H1 (cell line): ENCODE results near the gene ALLC. TPM values are rescaled to one million over a fixed set of nuclear protein-coding genes. Genes with fewer than 3 reads are reported as not detected.

Source experiments
- CTCF ChIA-PET: fragments of 300-600 bp; sonication (Branson Sonifier 250); formaldehyde crosslinking; loops from one replicate; lab custom pipeline; 2021; ENCODE audit not compliant: partially characterized antibody; lab: Charles Lee
- POLR2A ChIA-PET: fragments of 300-600 bp; sonication (Branson Sonifier 250); formaldehyde crosslinking; loops from one replicate; lab custom pipeline; 2021; ENCODE audit warnings: inconsistent platforms; ENCODE audit not compliant: partially characterized antibody; lab: Charles Lee
- DNase-seq, 2 experiments: peaks; one replicate each; pipeline versions ENCODE4 v3.0.0 to v3.0.0-alpha.2; 2010 to 2022; ENCODE audit warnings: low spot score in 2 of 2, low read depth in 1 of 2, mixed read lengths in 1 of 2
- FAIRE-seq: peaks from 2 replicates; lab custom pipeline; 2011; peaks lifted over from hg19 to GRCh38; lab: Jason Lieb, UNC
- H2AFZ ChIP-seq: 2 replicates; pipeline ENCODE4 v1.8.1; 2012; ENCODE audit warnings: low read length, inconsistent platforms
- H2AK5ac ChIP-seq: 2 replicates; pipeline ENCODE4 v1.6.1; 2013; ENCODE audit warnings: low read depth, low read length
- H2BK120ac ChIP-seq: replicated peaks from 2 replicates; pipeline ENCODE3; 2013; ENCODE audit warnings: low read depth, low read length, inconsistent platforms
- H2BK12ac ChIP-seq: 2 replicates; pipeline ENCODE4 v1.6.1; 2013; ENCODE audit warnings: low read depth, low read length
- H2BK15ac ChIP-seq: 2 replicates; pipeline ENCODE4 v1.6.1; 2013; ENCODE audit warnings: low read length
- H2BK20ac ChIP-seq: 2 replicates; pipeline ENCODE4 v1.6.1; 2013; ENCODE audit warnings: low read length
- H2BK5ac ChIP-seq: 2 replicates; pipeline ENCODE4 v1.6.1; 2013; ENCODE audit warnings: low read depth, low read length
- H3K14ac ChIP-seq: 2 replicates; pipeline ENCODE4 v1.6.1; 2013; ENCODE audit warnings: inconsistent platforms; ENCODE audit not compliant: insufficient read length
- H3K18ac ChIP-seq: 2 replicates; pipeline ENCODE4 v1.6.1; 2013; ENCODE audit warnings: low read length; ENCODE audit errors: extremely low read depth
- H3K23ac ChIP-seq: 2 replicates; pipeline ENCODE4 v1.6.1; 2013; ENCODE audit warnings: inconsistent platforms; ENCODE audit not compliant: insufficient read length
- H3K23me2 ChIP-seq: 2 replicates; pipeline ENCODE4 v1.6.1; 2013; ENCODE audit warnings: low read depth, low read length
- H3K27ac ChIP-seq: 2 replicates; pipeline ENCODE4 v1.6.1; 2011; ENCODE audit warnings: low read depth, low read length, inconsistent platforms
- H3K27me3 ChIP-seq, 4 experiments: replicated peaks in 1 of 4; 1 replicate in 1 of 4; 2 replicates in 3 of 4; pipeline versions ENCODE4 v1.6.1 to v1.8.1; 2011 to 2013; ENCODE audit warnings: low read length in 3 of 4, mild to moderate bottlenecking in 3 of 4, inconsistent platforms in 2 of 4, mixed read lengths in 2 of 4, moderate library complexity in 1 of 4; ENCODE audit not compliant: control insufficient read depth in 3 of 4, insufficient read depth in 3 of 4; ENCODE audit errors: extremely low read depth in 1 of 4
- H3K36me3 ChIP-seq, 4 experiments: 2 replicates each; pipeline versions ENCODE4 v1.6.1 to v1.8.1; 2011 to 2013; ENCODE audit warnings: mild to moderate bottlenecking in 4 of 4, low read length in 3 of 4, moderate library complexity in 2 of 4, control low read depth in 1 of 4, inconsistent platforms in 1 of 4; ENCODE audit not compliant: insufficient read depth in 4 of 4, control insufficient read depth in 2 of 4
- H3K4ac ChIP-seq: replicated peaks from 2 replicates; pipeline ENCODE3; 2013; ENCODE audit warnings: low read length, low read depth, mixed read lengths, inconsistent platforms; ENCODE audit not compliant: insufficient read length
- H3K4me1 ChIP-seq, 4 experiments: replicated peaks in 1 of 4; 1 replicate in 1 of 4; 2 replicates in 3 of 4; pipeline versions ENCODE4 v1.6.1 to v1.8.1; 2011 to 2013; ENCODE audit warnings: low read length in 3 of 4, inconsistent platforms in 2 of 4, mixed read lengths in 1 of 4; ENCODE audit not compliant: insufficient read depth in 4 of 4, control insufficient read depth in 3 of 4
- H3K4me2 ChIP-seq, 2 experiments: 2 replicates each; pipeline versions ENCODE4 v1.6.1 to v1.8.1; 2011 to 2013; ENCODE audit warnings: low read depth in 2 of 2, low read length in 2 of 2, control low read depth in 1 of 2, inconsistent platforms in 1 of 2, mild to moderate bottlenecking in 1 of 2; ENCODE audit not compliant: insufficient read depth in 1 of 2
- H3K4me3 ChIP-seq, 4 experiments: fragments of 200-600, 300-600 bp in 1 of 4; sonication (generic), shearing (Covaris generic), sonication (Bioruptor Twin) in 1 of 4; 2 replicates each; pipeline versions ENCODE4 v1.5.1 to v1.8.1; 2011 to 2016; ENCODE audit warnings: low read length in 4 of 4, low read depth in 3 of 4, control low read depth in 2 of 4, inconsistent platforms in 2 of 4, mild to moderate bottlenecking in 2 of 4, mixed read lengths in 1 of 4, moderate library complexity in 1 of 4; ENCODE audit not compliant: insufficient read depth in 2 of 4; ENCODE audit errors: extremely low read depth in 1 of 4
- H3K56ac ChIP-seq: replicated peaks from 2 replicates; pipeline ENCODE3; 2013; ENCODE audit warnings: low read depth, mild to moderate bottlenecking, mixed read lengths, low read length, inconsistent platforms; ENCODE audit not compliant: insufficient read length
- H3K79me1 ChIP-seq: 2 replicates; pipeline ENCODE4 v1.6.1; 2013; ENCODE audit warnings: low read depth, low read length, control low read depth
- H3K79me2 ChIP-seq, 2 experiments: 2 replicates each; pipeline versions ENCODE4 v1.6.1 to v1.8.1; 2012 to 2013; ENCODE audit warnings: low read length in 2 of 2, mild to moderate bottlenecking in 2 of 2, inconsistent platforms in 1 of 2; ENCODE audit not compliant: insufficient read depth in 2 of 2, control insufficient read depth in 1 of 2
- H3K9ac ChIP-seq, 4 experiments: replicated peaks in 1 of 4; 1 replicate in 1 of 4; 2 replicates in 3 of 4; pipeline versions ENCODE4 v1.6.1 to v1.8.1; 2011 to 2013; ENCODE audit warnings: low read depth in 3 of 4, low read length in 3 of 4, control low read depth in 2 of 4, mild to moderate bottlenecking in 2 of 4, moderate library complexity in 2 of 4, inconsistent platforms in 1 of 4; ENCODE audit errors: extremely low read depth in 1 of 4
- H3K9me3 ChIP-seq, 2 experiments: 2 replicates each; pipeline versions ENCODE4 v1.6.1 to v1.8.1; 2012 to 2013; ENCODE audit warnings: mild to moderate bottlenecking in 2 of 2, moderate library complexity in 2 of 2, control low read depth in 1 of 2, inconsistent platforms in 1 of 2, low read depth in 1 of 2, low read length in 1 of 2, mixed read lengths in 1 of 2; ENCODE audit not compliant: insufficient read depth in 2 of 2
- H4K20me1 ChIP-seq, 2 experiments: replicated peaks in 1 of 2; 2 replicates each; pipeline versions ENCODE3 to v1.8.1; 2011 to 2013; ENCODE audit warnings: inconsistent platforms in 2 of 2, low read length in 2 of 2, mild to moderate bottlenecking in 1 of 2; ENCODE audit not compliant: insufficient read depth in 2 of 2, control insufficient read depth in 1 of 2
- H4K5ac ChIP-seq: 2 replicates; pipeline ENCODE4 v1.6.1; 2013; ENCODE audit warnings: low read length, low read depth, mixed read lengths, inconsistent platforms; ENCODE audit not compliant: insufficient read length
- H4K8ac ChIP-seq: 2 replicates; pipeline ENCODE4 v1.8.0; 2013; ENCODE audit warnings: mild to moderate bottlenecking, moderate library complexity, low read length, inconsistent platforms; ENCODE audit not compliant: insufficient read depth; ENCODE audit errors: extremely low read depth
- H4K91ac ChIP-seq: replicated peaks from 2 replicates; pipeline ENCODE3; 2013; ENCODE audit warnings: low read length, mixed read lengths, inconsistent platforms; ENCODE audit not compliant: insufficient read length
- ATF3 ChIP-seq: IDR thresholded peaks from 2 replicates; pipeline ENCODE4 v1.6.1; 2011; ENCODE audit warnings: low read depth, mild to moderate bottlenecking, low read length; ENCODE audit not compliant: insufficient read depth
- CBX8 ChIP-seq: fragments of 300-800, 300-1000 bp; sonication (generic); IDR thresholded peaks from 2 replicates; pipeline ENCODE4 v1.7.1; 2016; ENCODE audit warnings: low read depth, low read length, borderline replicate concordance
- EGR1 ChIP-seq: IDR thresholded peaks from 2 replicates; pipeline ENCODE4 v1.6.1; 2011; ENCODE audit warnings: low read depth, low read length, borderline replicate concordance
- RFX5 ChIP-seq: IDR thresholded peaks from 2 replicates; pipeline ENCODE4 v1.6.1; 2011; ENCODE audit warnings: low read depth, low read length, improper control_type of control experiment, borderline replicate concordance
- TAF7 ChIP-seq: optimal IDR thresholded peaks from 2 replicates; pipeline ENCODE3; 2011; ENCODE audit warnings: low read depth, mild to moderate bottlenecking, inconsistent platforms, low read length, moderate library complexity, borderline replicate concordance
- TBP ChIP-seq: IDR thresholded peaks from 2 replicates; pipeline ENCODE4 v1.6.1; 2011; ENCODE audit warnings: low read depth, low read length, improper control_type of control experiment
- YY1 ChIP-seq: IDR thresholded peaks from 2 replicates; pipeline ENCODE4 v1.6.1; 2011; ENCODE audit warnings: low read depth, mild to moderate bottlenecking, low read length
- WGBS, 2 experiments: shearing (Covaris generic) in 1 of 2; methylation state at CpG; one replicate each; pipeline versions ENCODE4 v1.1.6 to v1.1.7; 2013 to 2015; ENCODE audit warnings: low lambda C conversion rate in 2 of 2, mixed read lengths in 2 of 2, inconsistent platforms in 1 of 2, low coverage in 1 of 2, missing lambda C conversion rate in 1 of 2; ENCODE audit not compliant: insufficient replicate concordance in 2 of 2, insufficient coverage in 1 of 2, insufficient read length in 1 of 2; ENCODE audit errors: extremely low coverage in 1 of 2, missing lambda C conversion rate in 1 of 2; 5-methylcytosine and 5-hydroxymethylcytosine counted together
- polyA plus RNA-seq, 7 experiments: library from polyadenylated mRNA; depleted of rRNA in 3 of 7; stranded (reverse) in 5 of 7; unstranded in 2 of 7; fragments of >200 nt in 5 of 7; fragments of 200-250 nt in 2 of 7; gene quantifications; 1 replicate in 5 of 7; 2 replicates in 1 of 7; 4 replicates in 1 of 7; pipeline versions ENCODE4 v1.2.1 to v1.2.3, GENCODE V29; 2011 to 2013; ENCODE audit warnings: missing spikeins in 2 of 7, mixed read lengths in 2 of 7
- total RNA-seq: library from RNA; stranded (reverse); fragmentation: NEBNext Ultra II Directional; extraction: Animal tissue kit (Norgen Biotek cat#: 25700); gene quantifications from 2 replicates; pipeline ENCODE4 v1.2.1, GENCODE V29; 2021

The ALLC gene
- total and polyA plus RNA-seq, 2 of the 8 experiments (the other 6 are each of a cell fraction or from before 2014, with no cell fraction given) = not detected

GRCh38 chr2:3652896-3653625 lies 4.9 kb upstream of the ALLC start:
- no peaks in the 10 kb centered on the region for H3K79me2 ChIP-seq
- no peak overlapping the region for H3K56ac ChIP-seq
- H3K4ac ChIP-seq = no peak overlapping the region
- no peak overlapping the region; the same call in 1 of the 2 replicates for H2BK5ac ChIP-seq
- H3K14ac ChIP-seq = no peak overlapping the region
- H3K18ac ChIP-seq = no peak overlapping the region
- TF ChIP-seq CBX8 = no peak
- no peak for TF ChIP-seq TBP
- no peak for TF ChIP-seq EGR1
- TF ChIP-seq TAF7 = no peak
- TF ChIP-seq ATF3 = no peak
- no peak for TF ChIP-seq YY1
- no peak for TF ChIP-seq RFX5
- no peaks in the 10 kb centered on the region for H3K79me1 ChIP-seq
- peak overlapping the region; percentile 6 for H4K91ac ChIP-seq
- CTCF ChIA-PET = interaction anchor here (1.1 to 3.0 kb wide), 7 partner anchors 9 to 39 kb away, joined by 3 to 11 read pairs (median 4); no protein-coding TSS in a partner anchor
- FAIRE-seq (no peak), DNase-seq (no peak)
- no peaks in the 10 kb centered on the region for H3K36me3 ChIP-seq
- no peak overlapping the region for H2AFZ ChIP-seq
- H3K4me3 ChIP-seq = no peak overlapping the region
- H2AK5ac ChIP-seq = peak overlapping the region; percentile 33; the same call in 1 of the 2 replicates
- H2BK120ac ChIP-seq = peak overlapping the region; percentile 45
- POLR2A ChIA-PET = interaction anchor here (1.5 to 4.6 kb wide), 6 partner anchors 8 to 95 kb away, joined by 4 to 34 read pairs (median 11); partner anchors contain the start of gene RNASEH1
- no peak overlapping the region for H3K23ac ChIP-seq
- H4K8ac ChIP-seq = no peak overlapping the region; the same call in 1 of the 2 replicates
- H3K27me3 ChIP-seq = peaks cover 0 to 2% (median 0%) of the 10 kb centered on the region in 4 experiments; a peak in 1 of 7 replicates
- H2BK20ac ChIP-seq = peak overlapping the region; percentile 29; the same call in 1 of the 2 replicates
- WGBS, 2 experiments = 91% methylated on average over 9 of the region's 9 CpGs; no CpG with 5 or more reads in 1 of the 2 experiments
- no peaks in the 10 kb centered on the region; a peak in 1 of 4 replicates for H3K9me3 ChIP-seq
- no peak overlapping the region for H2BK15ac ChIP-seq
- H4K5ac ChIP-seq = no peak overlapping the region
- H2BK12ac ChIP-seq = peak overlapping the region; percentile 27; the same call in 1 of the 2 replicates
- peaks cover 0 to 19% (median 15%) of the 10 kb centered on the region in 4 experiments; a peak in 6 of 7 replicates for H3K4me1 ChIP-seq
- H3K9ac ChIP-seq = no peak overlapping the region
- H3K4me2 ChIP-seq = no peak overlapping the region; a peak in 1 of 4 replicates
- no peak overlapping the region for H3K27ac ChIP-seq
- H3K23me2 ChIP-seq = peaks cover 7% of the 10 kb centered on the region; the same call in 1 of the 2 replicates
- no peaks in the 10 kb centered on the region for H4K20me1 ChIP-seq
